Measurements from ENCODE around the gene ATP6V0E2. TPM values are rescaled to one million over a fixed set of nuclear protein-coding genes. Genes with fewer than 3 reads are reported as not detected.
A peak's percentile ranks its signal among the peaks of the same experiment; 100 is the strongest.

Gene ATP6V0E2
- total RNA-seq, 1 experiment from 2014 or later = 26.2 TPM

DNA sequence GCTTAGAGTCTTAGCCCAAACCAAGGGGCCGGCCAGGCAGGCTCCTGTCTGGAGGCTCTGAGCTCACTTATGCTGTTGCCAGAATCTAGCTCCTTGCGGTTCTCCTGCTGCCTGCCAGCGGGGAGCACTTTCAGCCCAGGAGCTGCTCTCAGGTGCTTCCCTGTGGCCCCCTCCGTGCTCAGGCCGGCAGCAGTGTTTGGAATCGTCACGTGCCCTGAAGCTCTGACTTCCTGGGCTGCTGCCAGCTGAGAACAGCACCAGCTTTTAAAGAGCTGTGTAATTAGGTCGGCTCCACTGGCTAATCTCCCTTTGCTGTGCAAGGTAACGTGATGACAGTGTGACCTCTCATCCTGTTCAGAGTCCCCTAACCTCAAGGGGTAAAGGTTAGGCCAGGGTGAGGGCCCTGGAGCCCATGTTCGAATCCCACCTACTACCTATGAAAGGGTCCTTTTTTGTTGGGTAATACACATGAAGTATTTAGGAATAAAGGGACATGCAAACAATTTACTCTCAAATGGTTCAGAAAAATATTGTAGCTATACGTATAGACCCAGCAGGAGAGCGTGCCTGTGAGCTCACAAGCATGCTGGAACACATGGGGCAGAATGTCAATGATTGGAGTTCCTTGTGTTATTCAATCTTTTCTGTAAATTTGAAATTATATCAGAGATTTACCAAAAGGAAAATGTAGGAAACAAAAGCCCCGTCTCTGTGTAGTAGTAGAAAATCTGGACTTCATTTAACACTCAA, 19.0 kb upstream of the ATP6V0E2 start:
- POLR2A ChIA-PET = interaction anchor here (0.6 to 1.5 kb wide), 2 partner anchors 15 to 16 kb away, joined by 3 to 7 read pairs; partner anchors contain the start of gene ZNF862
- CTCF ChIA-PET = interaction anchor here (0.7 to 3.5 kb wide), 12 partner anchors 16 to 230 kb away, joined by 3 to 14 read pairs (median 5); partner anchors contain the start of gene ZNF862
- ATAC-seq = peak; percentile 78
- TF ChIP-seq ZNF423 (CRISPR knock-in tag; IDR thresholded peaks at IDR 0.05) (peak; percentile 85), PREB (CRISPR knock-in tag; IDR thresholded peaks at IDR 0.05; ENCODE audit: borderline replicate concordance) (no peak), MAX (CRISPR knock-in tag; IDR thresholded peaks at IDR 0.05) (0 out of 2 replicates have a peak, but pooled peaks have one; percentile 29), HMGA2 (CRISPR knock-in tag; IDR thresholded peaks at IDR 0.05) (no peak), FOXJ3 (CRISPR knock-in tag; IDR thresholded peaks at IDR 0.05; ENCODE audit: borderline replicate concordance) (no peak), SMAD3 (CRISPR knock-in tag; IDR thresholded peaks at IDR 0.05; ENCODE audit: borderline replicate concordance) (no peak), ZNF232 (CRISPR knock-in tag; IDR thresholded peaks at IDR 0.05) (no peak), SP1 (CRISPR knock-in tag; conservative IDR thresholded peaks at IDR 0.05) (peak; percentile 42; the same call in 1 of the 2 replicates), AFF4 (CRISPR knock-in tag; IDR thresholded peaks at IDR 0.05; ENCODE audit: borderline replicate concordance) (no peak), CDX4 (CRISPR knock-in tag; IDR thresholded peaks at IDR 0.05; ENCODE audit: borderline replicate concordance) (no peak), JUN (CRISPR knock-in tag; IDR thresholded peaks at IDR 0.05) (no peak), NR1H2 (CRISPR knock-in tag; IDR thresholded peaks at IDR 0.05) (no peak), E2F4 (CRISPR knock-in tag; IDR thresholded peaks at IDR 0.05; ENCODE audit: borderline replicate concordance, low read depth) (no peak), EMX1 (CRISPR knock-in tag; IDR thresholded peaks at IDR 0.05) (no peak), E2F5 (CRISPR knock-in tag; IDR thresholded peaks at IDR 0.05) (no peak), ZBTB21 (CRISPR knock-in tag; IDR thresholded peaks at IDR 0.05; ENCODE audit: borderline replicate concordance) (no peak), SOX15 (CRISPR knock-in tag; IDR thresholded peaks at IDR 0.05) (no peak)
- TF ChIP-seq, protein P1, sequence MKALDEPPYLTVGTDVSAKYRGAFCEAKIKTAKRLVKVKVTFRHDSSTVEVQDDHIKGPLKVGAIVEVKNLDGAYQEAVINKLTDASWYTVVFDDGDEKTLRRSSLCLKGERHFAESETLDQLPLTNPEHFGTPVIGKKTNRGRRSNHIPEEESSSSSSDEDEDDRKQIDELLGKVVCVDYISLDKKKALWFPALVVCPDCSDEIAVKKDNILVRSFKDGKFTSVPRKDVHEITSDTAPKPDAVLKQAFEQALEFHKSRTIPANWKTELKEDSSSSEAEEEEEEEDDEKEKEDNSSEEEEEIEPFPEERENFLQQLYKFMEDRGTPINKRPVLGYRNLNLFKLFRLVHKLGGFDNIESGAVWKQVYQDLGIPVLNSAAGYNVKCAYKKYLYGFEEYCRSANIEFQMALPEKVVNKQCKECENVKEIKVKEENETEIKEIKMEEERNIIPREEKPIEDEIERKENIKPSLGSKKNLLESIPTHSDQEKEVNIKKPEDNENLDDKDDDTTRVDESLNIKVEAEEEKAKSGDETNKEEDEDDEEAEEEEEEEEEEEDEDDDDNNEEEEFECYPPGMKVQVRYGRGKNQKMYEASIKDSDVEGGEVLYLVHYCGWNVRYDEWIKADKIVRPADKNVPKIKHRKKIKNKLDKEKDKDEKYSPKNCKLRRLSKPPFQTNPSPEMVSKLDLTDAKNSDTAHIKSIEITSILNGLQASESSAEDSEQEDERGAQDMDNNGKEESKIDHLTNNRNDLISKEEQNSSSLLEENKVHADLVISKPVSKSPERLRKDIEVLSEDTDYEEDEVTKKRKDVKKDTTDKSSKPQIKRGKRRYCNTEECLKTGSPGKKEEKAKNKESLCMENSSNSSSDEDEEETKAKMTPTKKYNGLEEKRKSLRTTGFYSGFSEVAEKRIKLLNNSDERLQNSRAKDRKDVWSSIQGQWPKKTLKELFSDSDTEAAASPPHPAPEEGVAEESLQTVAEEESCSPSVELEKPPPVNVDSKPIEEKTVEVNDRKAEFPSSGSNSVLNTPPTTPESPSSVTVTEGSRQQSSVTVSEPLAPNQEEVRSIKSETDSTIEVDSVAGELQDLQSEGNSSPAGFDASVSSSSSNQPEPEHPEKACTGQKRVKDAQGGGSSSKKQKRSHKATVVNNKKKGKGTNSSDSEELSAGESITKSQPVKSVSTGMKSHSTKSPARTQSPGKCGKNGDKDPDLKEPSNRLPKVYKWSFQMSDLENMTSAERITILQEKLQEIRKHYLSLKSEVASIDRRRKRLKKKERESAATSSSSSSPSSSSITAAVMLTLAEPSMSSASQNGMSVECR (CRISPR knock-in tag; IDR thresholded peaks at IDR 0.05; ENCODE audit: borderline replicate concordance) = no peak
- TF ChIP-seq, protein P2, sequence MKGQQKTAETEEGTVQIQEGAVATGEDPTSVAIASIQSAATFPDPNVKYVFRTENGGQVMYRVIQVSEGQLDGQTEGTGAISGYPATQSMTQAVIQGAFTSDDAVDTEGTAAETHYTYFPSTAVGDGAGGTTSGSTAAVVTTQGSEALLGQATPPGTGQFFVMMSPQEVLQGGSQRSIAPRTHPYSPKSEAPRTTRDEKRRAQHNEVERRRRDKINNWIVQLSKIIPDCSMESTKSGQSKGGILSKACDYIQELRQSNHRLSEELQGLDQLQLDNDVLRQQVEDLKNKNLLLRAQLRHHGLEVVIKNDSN (CRISPR knock-in tag; IDR thresholded peaks at IDR 0.05) = peak; percentile 90
- TF ChIP-seq, protein P3, sequence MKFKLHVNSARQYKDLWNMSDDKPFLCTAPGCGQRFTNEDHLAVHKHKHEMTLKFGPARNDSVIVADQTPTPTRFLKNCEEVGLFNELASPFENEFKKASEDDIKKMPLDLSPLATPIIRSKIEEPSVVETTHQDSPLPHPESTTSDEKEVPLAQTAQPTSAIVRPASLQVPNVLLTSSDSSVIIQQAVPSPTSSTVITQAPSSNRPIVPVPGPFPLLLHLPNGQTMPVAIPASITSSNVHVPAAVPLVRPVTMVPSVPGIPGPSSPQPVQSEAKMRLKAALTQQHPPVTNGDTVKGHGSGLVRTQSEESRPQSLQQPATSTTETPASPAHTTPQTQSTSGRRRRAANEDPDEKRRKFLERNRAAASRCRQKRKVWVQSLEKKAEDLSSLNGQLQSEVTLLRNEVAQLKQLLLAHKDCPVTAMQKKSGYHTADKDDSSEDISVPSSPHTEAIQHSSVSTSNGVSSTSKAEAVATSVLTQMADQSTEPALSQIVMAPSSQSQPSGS (CRISPR knock-in tag; IDR thresholded peaks at IDR 0.05; ENCODE audit: borderline replicate concordance, low read depth) = no peak

More for the DNA sequence above, 19.0 kb upstream of the ATP6V0E2 start:
- Mint-ChIP-seq H3K36me3 (no peaks in the 10 kb centered on the region), H3K27ac (peak overlapping the region; percentile 58; the same call in 1 of the 2 replicates), H3K27me3 (ENCODE audit: low read depth) (no peaks in the 10 kb centered on the region), H3K4me1 (peaks cover 32% of the 10 kb centered on the region), H3K9me3 (no peaks in the 10 kb centered on the region), H3K4me3 (peak overlapping the region; percentile 46)
- DNase-seq (ENCODE audit: low spot score) = peak; percentile 64

All from WTC11 (cell line).